Uterus (tissue), 2 donors: ENCODE measurements around the gene CRABP1.

ENCODE experiments used
- CTCF ChIP-seq, 4 experiments: fragments of 200-600 bp in 2 of 4; fragments of 450-650 bp in 2 of 4; sonication (generic) in 2 of 4; IDR thresholded peaks; one replicate each; pipeline ENCODE4 v1.5.1; 2016 to 2019; ENCODE audit warnings: antibody characterized with exemption in 4 of 4, mild to moderate bottlenecking in 2 of 4, moderate library complexity in 1 of 4
- POLR2A ChIP-seq, 2 donors: fragments of 450-650 bp; IDR thresholded peaks; one replicate each; pipeline ENCODE4 v1.6.1; 2016; ENCODE audit warnings: antibody characterized with exemption in 2 of 2, mild to moderate bottlenecking in 1 of 2, moderate library complexity in 1 of 2

DNA sequence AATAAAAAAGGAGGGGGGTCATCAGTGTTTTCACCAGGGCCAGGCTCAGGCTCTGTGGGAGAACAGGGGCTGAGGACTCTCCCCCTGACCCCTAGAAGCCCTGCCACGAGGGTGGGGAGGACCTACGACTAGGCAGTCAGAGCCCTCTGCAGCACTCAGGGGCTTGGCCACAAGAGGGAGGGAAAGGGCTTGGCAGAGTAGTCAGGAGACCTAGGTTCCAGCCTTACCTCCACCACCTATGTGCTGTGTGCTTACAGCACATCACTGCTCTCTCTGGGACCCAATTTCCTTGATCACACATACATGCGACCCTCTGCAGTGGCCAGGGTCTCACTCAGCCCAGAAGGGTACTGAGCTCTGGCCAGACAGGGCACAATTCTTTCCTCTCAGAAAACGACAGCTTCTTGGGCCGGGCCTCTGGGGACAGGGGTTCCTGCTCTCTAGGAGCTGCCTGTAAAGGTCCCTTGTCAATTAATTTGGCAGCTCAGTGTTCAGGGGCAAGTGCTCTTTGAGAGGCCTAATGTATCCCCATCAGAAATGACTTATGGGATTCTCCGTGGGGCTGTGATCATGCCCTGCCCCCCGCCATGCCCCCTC is 24.4 kb upstream of the CRABP1 start:
- TF ChIP-seq CTCF (IDR thresholded peaks at IDR 0.05): no peak
- no peak for TF ChIP-seq POLR2A (IDR thresholded peaks at IDR 0.05)
